PC-9 (cell line): Measurements from ENCODE around the gene ATOX1. TPM values are rescaled to one million over a fixed set of nuclear protein-coding genes. Genes with fewer than 3 reads are reported as not detected.
"Not testable (repeated sequence)": the region's sequence is repeated elsewhere in the genome, so short reads cannot be mapped to it uniquely, and the experiment has no call there.

Experiments used
- BruUV-seq: library from RNA; stranded (reverse); fragments of 400-500 nt; replicated peaks from 2 replicates; lab custom pipeline; 2021; lab: Mats Ljungman, UMichigan
- CTCF ChIA-PET: fragments of 300-600 bp; sonication (Branson Sonifier 250); formaldehyde crosslinking; loops from one replicate; lab custom pipeline; 2022; ENCODE audit warnings: antibody characterized with exemption; lab: Charles Lee
- POLR2A ChIA-PET: fragments of 300-600 bp; sonication (Branson Sonifier 250); formaldehyde crosslinking; loops from one replicate; lab custom pipeline; 2022; ENCODE audit warnings: antibody characterized with exemption; ENCODE audit not compliant: unreplicated experiment; lab: Charles Lee
- DNase-seq, 2 experiments: peaks; one replicate each; pipeline versions ENCODE4 v3.0.0 to v3.0.0-alpha.2; 2015 to 2022; ENCODE audit warnings: mixed read lengths in 1 of 2
- H2AFZ ChIP-seq: fragments of 200-600 bp; sonication (generic); 2 replicates; pipeline ENCODE4 v1.8.1; 2017; ENCODE audit warnings: antibody characterized with exemption
- H3F3A ChIP-seq: fragments of 200-600 bp; sonication (generic); 2 replicates; pipeline ENCODE4 v1.8.1; 2017; ENCODE audit warnings: antibody characterized with exemption, mild to moderate bottlenecking, low read depth; ENCODE audit not compliant: insufficient read depth
- H3K27ac ChIP-seq: fragments of 200-600 bp; sonication (generic); 2 replicates; pipeline ENCODE4 v1.6.1; 2016; ENCODE audit warnings: mixed run types
- H3K27me3 ChIP-seq: fragments of 200-600 bp; sonication (generic); 2 replicates; pipeline ENCODE4 v1.6.1; 2016; ENCODE audit warnings: low read depth, mixed run types; ENCODE audit not compliant: insufficient read depth
- H3K36me3 ChIP-seq: fragments of 200-600 bp; sonication (generic); 2 replicates; pipeline ENCODE4 v1.6.1; 2016; ENCODE audit warnings: low read depth, mixed run types
- H3K4me1 ChIP-seq: fragments of 200-600 bp; sonication (generic); replicated peaks from 2 replicates; pipeline ENCODE4 v1.6.1; 2016; ENCODE audit warnings: mixed run types; ENCODE audit not compliant: insufficient read depth
- H3K4me2 ChIP-seq: fragments of 200-600 bp; sonication (generic); 2 replicates; pipeline ENCODE4 v1.6.1; 2017; ENCODE audit warnings: mixed run types
- H3K4me3 ChIP-seq: fragments of 200-600 bp; sonication (generic); 2 replicates; pipeline ENCODE4 v1.6.1; 2016; ENCODE audit warnings: mixed run types
- H3K79me2 ChIP-seq: fragments of 200-600 bp; sonication (generic); 2 replicates; pipeline ENCODE4 v1.6.1; 2017; ENCODE audit warnings: low read depth, mixed run types
- H3K9me2 ChIP-seq: fragments of 200-600 bp; sonication (generic); 2 replicates; pipeline ENCODE4 v1.8.1; 2017; ENCODE audit warnings: mild to moderate bottlenecking; ENCODE audit not compliant: insufficient read depth
- H3K9me3 ChIP-seq: fragments of 200-600 bp; sonication (generic); 2 replicates; pipeline ENCODE4 v1.8.1; 2016; ENCODE audit warnings: low read depth; ENCODE audit not compliant: insufficient read depth
- H4K20me1 ChIP-seq: fragments of 200-600 bp; sonication (generic); 2 replicates; pipeline ENCODE4 v1.8.1; 2017; ENCODE audit not compliant: insufficient read depth
- CTCF ChIP-seq: fragments of 200-600 bp; sonication (generic); conservative IDR thresholded peaks from 2 replicates; pipeline ENCODE4 v1.6.1; 2017; ENCODE audit warnings: mixed run types, antibody characterized with exemption, mild to moderate bottlenecking, moderate library complexity
- EZH2 ChIP-seq: fragments of 200-600 bp; sonication (generic); IDR thresholded peaks from 2 replicates; pipeline ENCODE4 v1.8.0; 2017; ENCODE audit warnings: antibody characterized with exemption, low read depth
- intact Hi-C: fragments of 100-400 bp; cut with micrococcal nuclease; formaldehyde crosslinking; loops from one replicate; pipeline ENCODE4 v1.10.0; 2022; ENCODE audit not compliant: unreplicated experiment
- total RNA-seq: library from RNA; stranded (reverse); gene quantifications from 2 replicates; pipeline ENCODE4 v1.2.3, GENCODE V29; 2021

Gene ATOX1
- total RNA-seq, 1 experiment from 2014 or later, result 201 TPM

- Histone ChIP-seq H3K27ac (no peak overlapping the region), H3K9me3 (no peaks in the 10 kb centered on the region), H3K36me3 (peaks cover 57% of the 10 kb centered on the region), H3K4me2 (no peak overlapping the region), H3F3A (peaks cover 20% of the 10 kb centered on the region), H3K79me2 (peaks cover 100% of the 10 kb centered on the region), H3K9me2 (no peaks in the 10 kb centered on the region), H3K4me3 (no peak overlapping the region), H3K27me3 (no peaks in the 10 kb centered on the region), H2AFZ (no peak overlapping the region), H3K4me1 (peaks cover 23% of the 10 kb centered on the region), H4K20me1 (peaks cover 99% of the 10 kb centered on the region)
- CTCF ChIA-PET, result no interaction called here
- POLR2A ChIA-PET, result interaction anchor here (0.7 to 0.9 kb wide), 2 partner anchors 13 to 1334 kb away, joined by 4 to 5 read pairs; partner anchors contain the start of gene G3BP1
- intact Hi-C loops, result no loop called here
- no peak for TF ChIP-seq CTCF
- TF ChIP-seq EZH2, result no peak
- DNase-seq, result no peak
- no TSS peak for BruUV-seq
These were observed 25.7 kb upstream of the ATOX1 start for GRCh38 chr5:151784141-151784540.

GRCh38 chr5:151783664-151784063, 25.2 kb upstream of the ATOX1 start:
- H3K9me2 ChIP-seq, H3K27ac ChIP-seq, H3K4me3 ChIP-seq, H2AFZ ChIP-seq, DNase-seq, BruUV-seq, CTCF ChIA-PET, H3K27me3 ChIP-seq, H3K9me3 ChIP-seq, H3K4me2 ChIP-seq: not testable (repeated sequence)
- intact Hi-C loops, result loop anchor here (2.0 kb wide), 1 partner anchor 23 kb away; no protein-coding TSS in a partner anchor
- Histone ChIP-seq H3K79me2 (peaks cover 100% of the 10 kb centered on the region), H3F3A (peaks cover 20% of the 10 kb centered on the region), H3K4me1 (peaks cover 23% of the 10 kb centered on the region), H3K36me3 (peaks cover 56% of the 10 kb centered on the region), H4K20me1 (peaks cover 99% of the 10 kb centered on the region)
- POLR2A ChIA-PET, result interaction anchor here (0.7 to 0.9 kb wide), 2 partner anchors 12 to 1334 kb away, joined by 4 to 5 read pairs; partner anchors contain the start of gene G3BP1

- Histone ChIP-seq H3K4me1 (peaks cover 24% of the 10 kb centered on the region), H3K9me2 (no peaks in the 10 kb centered on the region), H3K36me3 (peaks cover 48% of the 10 kb centered on the region), H3K79me2 (peaks cover 100% of the 10 kb centered on the region), H2AFZ (no peak overlapping the region), H4K20me1 (peaks cover 99% of the 10 kb centered on the region), H3K27me3 (no peaks in the 10 kb centered on the region), H3K27ac (no peak overlapping the region), H3K4me2 (no peak overlapping the region), H3F3A (peaks cover 20% of the 10 kb centered on the region), H3K9me3 (no peaks in the 10 kb centered on the region), H3K4me3 (no peak overlapping the region)
- DNase-seq, result no peak
- TF ChIP-seq EZH2 (no peak), CTCF (no peak)
- CTCF ChIA-PET, result no interaction called here
- POLR2A ChIA-PET, result no interaction called here
- BruUV-seq, result no TSS peak
- intact Hi-C loops, result no loop called here
These were observed 22.8 kb upstream of the ATOX1 start for GRCh38 chr5:151781201-151781600.

- BruUV-seq, result no TSS peak
- H2AFZ ChIP-seq, result no peak overlapping the region
- H3K9me2 ChIP-seq, result no peaks in the 10 kb centered on the region
- peaks cover 20% of the 10 kb centered on the region for H3F3A ChIP-seq
- no peak overlapping the region for H3K4me2 ChIP-seq
- H3K4me1 ChIP-seq, result peaks cover 32% of the 10 kb centered on the region
- no peaks in the 10 kb centered on the region for H3K27me3 ChIP-seq
- peaks cover 100% of the 10 kb centered on the region for H3K79me2 ChIP-seq
- no peak overlapping the region for H3K4me3 ChIP-seq
- peaks cover 99% of the 10 kb centered on the region for H4K20me1 ChIP-seq
- H3K36me3 ChIP-seq, result peaks cover 50% of the 10 kb centered on the region
- intact Hi-C loops, result no loop called here
- no peaks in the 10 kb centered on the region for H3K9me3 ChIP-seq
- ChIA-PET CTCF (no interaction called here), POLR2A (no interaction called here)
- DNase-seq, result no peak
- TF ChIP-seq CTCF (no peak), EZH2 (no peak)
- no peak overlapping the region for H3K27ac ChIP-seq
These were observed 21.9 kb upstream of the ATOX1 start for GRCh38 chr5:151780348-151780747.
